ENCODE results near the gene ADGRD1.
"Not testable (repeated sequence)": the region's sequence is repeated elsewhere in the genome, so short reads cannot be mapped to it uniquely, and the experiment has no call there.

ADGRD1 gene

GRCh38 chr12:130953771-130954543 lies at the start of gene ADGRD1:
ADGRD1 (plus strand) TSS chr12:130953907; CDS start chr12:130954466, 559 bp downstream.
- DNase-seq: peak; percentile 1

DNA sequence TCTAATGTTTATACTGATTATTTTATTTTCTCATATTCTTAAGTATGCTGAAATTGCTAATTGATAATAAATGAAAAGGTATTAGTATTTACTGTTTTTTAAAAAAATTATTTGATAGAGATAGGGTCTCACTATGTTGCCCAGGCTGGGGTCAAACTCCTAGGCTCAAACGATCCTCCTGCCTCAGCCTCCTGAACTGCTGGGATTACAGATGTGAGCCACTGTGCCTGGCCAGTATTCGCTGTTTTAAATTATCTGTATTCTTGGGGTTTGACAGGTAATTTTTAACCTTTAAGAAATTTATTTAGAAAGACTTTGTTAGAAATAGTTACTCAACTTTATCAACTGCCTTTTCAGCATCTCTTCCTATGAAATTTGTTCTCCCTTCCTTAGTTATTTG lies 49.6 kb upstream of the ADGRD1 start:
- no peak for DNase-seq

DNA sequence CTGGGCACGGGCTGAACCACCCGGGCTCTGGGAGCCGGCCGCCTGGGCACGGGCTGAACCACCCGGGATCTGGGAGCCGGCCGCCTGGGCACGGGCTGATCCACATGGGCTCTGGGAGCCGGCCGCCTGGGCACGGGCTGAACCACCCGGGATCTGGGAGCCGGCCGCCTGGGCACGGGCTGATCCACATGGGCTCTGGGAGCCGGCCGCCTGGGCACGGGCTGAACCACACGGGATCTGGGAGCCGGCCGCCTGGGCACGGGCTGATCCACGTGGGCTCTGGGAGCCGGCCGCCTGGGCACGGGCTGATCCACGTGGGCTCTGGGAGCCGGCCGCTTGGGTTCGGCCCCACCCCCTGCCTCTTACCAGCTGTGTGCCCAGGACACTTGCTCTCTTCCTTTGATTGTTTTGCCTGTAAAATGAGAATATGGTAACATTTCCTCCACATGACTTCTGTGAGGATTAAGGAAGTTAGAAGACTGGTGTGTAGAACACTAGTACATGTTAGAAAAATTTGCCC lies 48.7 kb upstream of the ADGRD1 start:
- not testable (repeated sequence) for DNase-seq

- DNase-seq: no peak
Measured at GRCh38 chr12:130909111-130909510, 44.6 kb upstream of the ADGRD1 start.

- no peak for DNase-seq
Measured at GRCh38 chr12:130911193-130911592, 42.5 kb upstream of the ADGRD1 start.

DNA sequence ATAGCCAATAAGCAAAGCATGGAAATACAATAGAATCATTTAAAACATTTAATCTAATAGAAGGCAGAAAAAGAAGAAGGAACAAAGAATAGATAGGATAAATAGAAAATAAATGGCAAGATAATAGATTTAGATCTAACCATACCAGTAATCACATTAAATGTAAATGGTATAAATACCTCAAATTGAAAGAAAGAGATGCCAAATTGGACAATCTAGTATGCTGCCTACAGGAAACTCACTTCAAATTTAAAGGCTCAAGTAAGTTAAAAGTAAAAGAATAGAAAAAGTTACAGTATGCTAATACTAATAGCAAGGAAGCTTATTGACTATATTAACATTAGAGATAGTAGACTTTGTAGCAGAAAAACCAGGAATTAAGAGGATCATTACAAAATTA lies 41.8 kb upstream of the ADGRD1 start:
- DNase-seq: no peak

- peak; percentile 4 for DNase-seq
Measured at GRCh38 chr12:130916241-130916911, 37.3 kb upstream of the ADGRD1 start.

GRCh38 chr12:130917607-130918006 lies 36.1 kb upstream of the ADGRD1 start:
- DNase-seq: no peak

DNA sequence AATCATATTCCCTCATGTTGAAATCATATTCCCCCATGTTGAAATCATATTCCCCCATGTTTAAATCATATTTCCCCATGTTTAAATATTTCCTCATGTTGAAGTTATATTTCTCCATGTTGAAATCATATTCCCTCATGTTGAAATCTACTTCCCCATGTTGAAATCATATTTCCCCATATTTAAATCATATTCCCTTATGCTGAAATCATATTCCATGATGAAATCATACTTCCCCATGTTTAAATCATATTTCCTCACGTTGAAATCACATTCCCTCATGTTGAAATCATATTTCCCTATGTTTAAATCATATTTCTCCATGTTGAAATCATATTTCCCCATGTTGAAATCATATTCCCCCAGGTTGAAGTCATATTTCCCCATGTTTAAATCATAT lies 34.6 kb upstream of the ADGRD1 start:
- DNase-seq: no peak

DNA sequence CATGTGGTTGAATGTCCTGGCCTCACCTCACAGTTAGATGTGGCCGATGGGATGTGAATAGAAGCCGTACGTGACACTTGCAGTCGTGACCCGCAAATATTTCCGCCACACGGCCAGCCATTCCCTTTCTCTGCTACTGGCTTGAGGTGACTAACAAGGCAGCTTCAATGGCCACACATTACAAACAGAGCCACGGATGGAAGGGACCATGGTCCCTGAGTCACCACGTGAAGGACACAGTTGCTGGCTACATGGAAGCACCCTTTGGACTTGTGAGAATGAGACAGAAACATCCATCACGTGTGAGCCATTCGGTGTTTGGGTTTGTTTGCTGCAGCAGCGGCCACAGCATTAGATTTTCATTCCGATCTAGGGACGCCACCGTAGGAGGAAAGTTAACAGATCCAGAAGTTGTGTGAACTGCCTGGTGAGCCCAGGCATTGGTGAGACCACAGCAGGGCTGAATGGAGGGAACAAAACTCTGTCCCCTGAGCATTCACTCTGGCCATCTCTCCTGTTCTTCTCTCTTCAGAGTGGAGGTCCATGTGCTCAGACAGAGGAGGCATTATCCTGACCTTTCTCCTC lies 33.5 kb upstream of the ADGRD1 start:
- no peak for DNase-seq

- no peak for DNase-seq
Measured at GRCh38 chr12:130920723-130921381, 32.9 kb upstream of the ADGRD1 start.

- no peak for DNase-seq
Measured at GRCh38 chr12:130922511-130922953, 31.2 kb upstream of the ADGRD1 start.

GRCh38 chr12:130924966-130925665 lies 28.6 kb upstream of the ADGRD1 start:
- no peak for DNase-seq

DNA sequence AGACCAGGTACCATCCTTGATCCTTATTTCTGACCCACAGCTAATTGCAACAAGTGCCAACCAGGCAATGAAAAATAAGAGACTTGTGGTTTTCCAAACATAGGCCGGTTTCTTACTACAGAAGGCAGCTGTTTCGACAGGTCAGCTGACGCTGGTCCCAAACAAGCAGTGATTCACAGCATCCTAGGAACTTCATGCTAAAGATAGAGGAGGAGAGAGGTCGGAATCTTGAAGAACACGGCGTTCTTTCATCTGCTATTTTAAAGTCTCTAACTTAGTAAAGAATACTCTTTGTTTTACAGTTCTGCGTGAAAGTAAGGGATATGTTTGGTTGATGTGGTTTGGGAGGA lies 28.1 kb upstream of the ADGRD1 start:
- DNase-seq: no peak

DNA sequence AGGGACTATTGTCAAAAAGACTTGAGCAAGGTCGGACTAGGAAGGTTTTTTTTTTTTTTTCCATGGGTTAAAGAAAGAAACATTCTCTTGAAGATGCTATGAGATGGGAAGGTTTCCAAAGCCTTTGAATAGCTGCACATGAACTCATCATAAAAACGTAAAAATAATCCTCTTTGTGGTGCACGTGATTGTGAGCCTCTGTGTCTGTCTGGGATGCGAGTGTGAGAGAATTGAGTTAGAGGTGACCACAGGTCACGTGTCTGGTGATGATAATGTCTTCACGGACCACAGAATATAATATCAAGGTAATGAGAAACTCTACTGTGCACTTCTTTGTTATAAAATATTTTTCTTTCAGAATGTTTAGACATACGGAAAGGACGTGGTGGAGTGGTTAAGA lies 24.3 kb upstream of the ADGRD1 start:
- no peak for DNase-seq

GRCh38 chr12:130932061-130932930 lies 21.4 kb upstream of the ADGRD1 start:
- DNase-seq: no peak

DNA sequence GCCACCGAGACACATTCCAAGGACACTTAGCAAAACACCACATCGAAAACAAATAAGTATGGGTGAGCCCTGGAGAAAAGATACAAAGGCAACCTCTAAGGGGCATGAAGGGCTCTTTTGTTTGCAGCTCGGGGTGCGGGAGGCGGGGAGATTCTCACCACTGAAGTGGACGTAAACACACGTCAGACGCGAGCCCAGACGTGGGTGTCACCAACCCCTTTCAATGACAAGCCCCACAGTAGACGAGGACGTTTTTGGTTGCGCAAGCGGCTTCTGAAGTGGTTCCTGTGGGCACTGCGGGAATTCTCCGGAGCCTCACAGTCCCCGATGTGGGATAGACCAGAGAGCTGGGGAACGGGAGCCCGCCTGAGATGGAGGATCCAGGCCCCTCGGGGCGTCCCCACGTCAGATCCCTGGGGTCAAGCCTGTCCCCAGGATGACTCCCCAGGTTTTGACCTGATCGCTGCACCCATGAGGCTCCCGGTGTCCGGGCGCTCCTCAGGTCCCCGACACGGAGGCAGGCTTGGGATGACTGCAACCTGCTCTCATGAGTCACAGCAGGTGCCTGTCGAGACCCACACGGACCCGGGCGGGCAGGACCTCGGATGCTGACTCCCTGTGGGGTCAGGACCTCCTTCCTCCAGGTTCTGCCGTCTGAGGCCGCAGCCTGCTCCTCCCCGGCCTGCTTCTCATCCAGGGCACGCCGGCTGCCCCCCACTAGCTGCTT lies 20.3 kb upstream of the ADGRD1 start:
- DNase-seq: no peak

DNA sequence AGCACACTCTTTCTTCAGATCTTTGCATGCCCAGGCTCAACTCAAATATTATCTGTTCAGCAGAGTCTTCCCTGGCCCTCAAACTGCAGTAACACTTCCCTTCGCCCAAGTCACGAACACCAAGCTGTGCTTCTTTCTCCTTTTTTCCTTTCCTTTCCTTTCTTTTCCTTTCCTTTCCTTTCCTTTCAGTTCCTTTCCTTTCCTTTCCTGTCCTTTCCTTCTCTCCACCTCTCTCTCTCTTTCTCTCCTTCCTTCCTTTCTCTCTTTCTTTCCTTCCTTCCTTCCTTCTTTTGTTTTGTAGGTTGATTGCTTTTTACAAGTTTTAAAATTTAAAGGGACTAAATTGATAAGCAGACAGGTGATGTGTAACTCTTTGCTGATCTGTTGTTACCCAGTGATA lies 19.0 kb upstream of the ADGRD1 start:
- DNase-seq: no peak

DNA sequence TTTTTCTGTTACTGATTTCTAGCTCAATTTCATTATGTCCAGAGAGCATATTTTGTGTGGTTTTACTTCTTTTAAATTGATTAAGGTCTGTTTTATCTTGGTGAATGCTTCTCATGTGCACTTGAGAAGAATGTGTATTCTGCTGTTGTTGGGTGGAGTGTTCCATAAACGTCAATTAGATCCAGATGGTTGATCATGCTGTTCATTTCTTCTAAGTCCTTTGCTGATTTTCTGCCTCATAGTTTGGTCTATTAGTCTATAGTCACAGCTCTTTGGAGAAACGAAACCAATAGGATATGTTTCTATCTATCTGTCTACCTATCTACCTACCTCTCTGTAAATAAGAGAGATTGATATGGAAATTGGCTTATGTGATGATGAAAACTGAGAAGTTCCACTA lies 17.1 kb upstream of the ADGRD1 start:
- no peak for DNase-seq

DNA sequence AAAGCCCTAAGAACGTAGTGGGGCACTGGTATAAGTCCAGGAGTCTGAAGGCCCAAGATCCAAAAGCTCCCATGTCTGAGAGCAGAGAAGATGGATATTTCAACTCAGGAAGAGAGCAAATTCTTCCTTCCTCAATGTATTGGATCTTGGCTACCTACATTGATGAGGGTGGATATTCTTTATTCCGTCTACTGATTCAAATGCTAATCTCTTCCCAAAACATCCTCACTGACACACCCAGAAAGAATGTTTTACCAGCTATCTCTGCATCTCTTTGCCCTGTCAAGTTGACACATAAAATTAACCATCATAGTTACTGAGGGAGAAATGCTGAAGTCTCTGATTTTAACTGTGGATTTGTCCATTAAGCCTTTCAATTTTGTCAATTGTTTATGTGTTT lies 16.6 kb upstream of the ADGRD1 start:
- DNase-seq: no peak

DNA sequence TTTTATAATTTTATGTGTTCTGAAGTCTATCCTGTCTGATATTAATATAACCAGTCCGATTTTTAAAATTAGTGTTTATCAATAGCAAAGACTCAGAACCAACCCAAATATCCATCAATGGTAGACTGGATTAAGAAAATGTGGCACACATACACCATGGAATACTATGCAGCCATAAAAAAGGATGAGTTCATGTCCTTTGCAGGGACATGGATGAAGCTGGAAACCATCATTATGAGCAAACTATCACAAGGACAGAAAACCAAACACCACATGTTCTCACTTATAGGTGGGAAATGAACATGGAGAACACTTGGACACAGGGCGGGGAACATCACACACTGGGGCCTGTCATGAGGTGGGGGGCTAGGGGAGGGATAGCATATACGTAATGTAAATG lies 16.2 kb upstream of the ADGRD1 start:
- DNase-seq: not testable (repeated sequence)

Measured in CD4-positive, alpha-beta T cell treated with Interleukin-10 for 1 hour (primary cell).